Adrenal gland (tissue), 12 donors: ENCODE data around the gene ZNF438. TPM values are rescaled to one million over a fixed set of nuclear protein-coding genes. Genes with fewer than 3 reads are reported as not detected.
"Not testable (repeated sequence)": the region's sequence is repeated elsewhere in the genome, so short reads cannot be mapped to it uniquely, and the experiment has no call there.

Experiments used
- DNase-seq, 7 donors: peaks; one replicate each; pipeline ENCODE4 v3.0.0-alpha.2; 2019 to 2020
- H3K27ac ChIP-seq, 5 donors: fragments of 200-600 bp; sonication (generic) in 4 of 5; 1 replicate in 3 of 5; 2 replicates in 2 of 5; pipeline versions ENCODE4 v1.5.1 to v1.8.0; 2016 to 2020; ENCODE audit warnings: mild to moderate bottlenecking in 1 of 5
- H3K27me3 ChIP-seq: fragments of 200-600 bp; 2 replicates; pipeline ENCODE4 v1.8.0; 2021
- H3K36me3 ChIP-seq, 2 donors: fragments of 200-600 bp; replicated peaks in 1 of 2; 1 replicate in 1 of 2; 2 replicates in 1 of 2; pipeline versions ENCODE4 v1.5.1 to v1.8.0; 2018 to 2022
- H3K4me1 ChIP-seq, 2 donors: fragments of 200-600 bp; replicated peaks in 1 of 2; 1 replicate in 1 of 2; 2 replicates in 1 of 2; pipeline versions ENCODE4 v1.5.1 to v1.8.0; 2018 to 2021
- H3K4me3 ChIP-seq, 4 donors: fragments of 200-600 bp; sonication (generic) in 3 of 4; one replicate each; pipeline ENCODE4 v1.5.1; 2016 to 2018
- H3K9me3 ChIP-seq, 3 donors: fragments of 200-600 bp; sonication (generic) in 1 of 3; replicated peaks in 1 of 3; 1 replicate in 2 of 3; 2 replicates in 1 of 3; pipeline versions ENCODE4 v1.5.1 to v1.8.0; 2016 to 2021
- POLR2A ChIP-seq, 2 donors: fragments of 450-650 bp; IDR thresholded peaks; one replicate each; pipeline ENCODE4 v1.6.1; 2017; ENCODE audit warnings: antibody characterized with exemption in 2 of 2, mild to moderate bottlenecking in 2 of 2, moderate library complexity in 1 of 2
- WGBS, 4 donors: extraction: QIAGEN DNeasy Blood & Tissue Kit in 2 of 4; methylation state at CpG; one replicate each; pipeline versions ENCODE4 v1.1.5 to v1.1.7; 2013 to 2017; 5-methylcytosine and 5-hydroxymethylcytosine counted together
- intact Hi-C, 2 donors: fragments of 100-400 bp; cut with DNase I; formaldehyde crosslinking; loops; one replicate each; pipeline versions ENCODE4 v1.14.1 to v1.15.0; 2022 to 2023
- polyA plus RNA-seq, 3 donors: library from polyadenylated mRNA; stranded (reverse); fragments of 200-250 nt in 2 of 3; fragments of 350-450 nt in 1 of 3; fragmentation: Illumina TruSeq in 1 of 3; extraction: RNeasy Lipid Tissue Mini Kit (QIAGEN cat#74804) in 1 of 3; gene quantifications; one replicate each; pipeline ENCODE4 v1.2.3, GENCODE V29; 2013 to 2014
- total RNA-seq, 9 donors: library from RNA; depleted of rRNA in 4 of 9; stranded (reverse); fragments of >200 nt in 4 of 9; fragments of 120-200 nt in 1 of 9; fragmentation: NEBNext Ultra II Directional in 1 of 9; extraction: Animal tissue kit (Norgen Biotek cat#: 25700) in 1 of 9; gene quantifications; one replicate each; pipeline versions ENCODE4 v1.1.0 to v1.2.4, GENCODE V29; 2013 to 2023
- TF ChIP-seq, protein P1 (sequence below), 6 experiments: fragments of 450-650 bp in 4 of 6; fragments of 200-600 bp in 2 of 6; sonication (generic) in 1 of 6; IDR thresholded peaks; 1 replicate in 5 of 6; 2 replicates in 1 of 6; pipeline versions ENCODE4 v1.5.1 to v1.8.0; 2016 to 2021; ENCODE audit warnings: antibody characterized with exemption in 6 of 6, mild to moderate bottlenecking in 2 of 6, moderate library complexity in 1 of 6
- donor health status: healthy with polysubstance abuse.
- donor health status: Bipolar disorder and iron deficiency.
- donor health status: DM: yes; HTN: yes; CAD: no.
- donor health status: DM: no; HTN: no; CAD: no.
- donor health status: DM: no; HTN: no; CAD: no.
- donor health status: DM: yes; HTN: yes; CAD: no.

ZNF438 gene
- total and polyA plus RNA-seq, 12 donors = 3.4 to 15.5 (median 5.7) TPM

DNA sequence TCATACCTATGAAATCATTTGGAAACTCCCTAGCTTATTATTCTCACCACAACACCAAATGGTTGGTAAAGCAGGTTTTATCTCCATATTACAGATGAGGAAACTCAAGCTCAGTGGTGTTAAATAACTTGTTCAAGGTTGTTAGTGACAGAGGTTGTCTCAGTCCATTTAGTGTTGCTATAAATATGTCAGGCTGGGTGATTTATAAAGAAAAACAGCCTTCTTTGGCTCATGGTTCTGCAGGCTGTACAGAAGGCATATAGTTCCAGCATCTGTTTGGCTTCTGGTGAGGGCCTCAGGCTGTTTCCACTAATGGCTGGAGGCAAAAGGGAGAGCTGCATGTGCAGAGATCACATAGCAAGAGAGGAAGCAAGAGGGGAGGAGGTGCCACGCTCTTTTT is 96.6 kb downstream of the ZNF438 start:
- no peaks in the 10 kb centered on the region for H3K4me1 ChIP-seq
- H3K27me3 ChIP-seq = no peaks in the 10 kb centered on the region
- 75 to 100% (median 95%) methylated on average over 1 of the region's 1 CpG for WGBS, 4 donors
- no peak overlapping the region for H3K4me3 ChIP-seq
- intact Hi-C loops = no loop called here
- H3K27ac ChIP-seq = no peak overlapping the region
- TF ChIP-seq, protein P1, sequence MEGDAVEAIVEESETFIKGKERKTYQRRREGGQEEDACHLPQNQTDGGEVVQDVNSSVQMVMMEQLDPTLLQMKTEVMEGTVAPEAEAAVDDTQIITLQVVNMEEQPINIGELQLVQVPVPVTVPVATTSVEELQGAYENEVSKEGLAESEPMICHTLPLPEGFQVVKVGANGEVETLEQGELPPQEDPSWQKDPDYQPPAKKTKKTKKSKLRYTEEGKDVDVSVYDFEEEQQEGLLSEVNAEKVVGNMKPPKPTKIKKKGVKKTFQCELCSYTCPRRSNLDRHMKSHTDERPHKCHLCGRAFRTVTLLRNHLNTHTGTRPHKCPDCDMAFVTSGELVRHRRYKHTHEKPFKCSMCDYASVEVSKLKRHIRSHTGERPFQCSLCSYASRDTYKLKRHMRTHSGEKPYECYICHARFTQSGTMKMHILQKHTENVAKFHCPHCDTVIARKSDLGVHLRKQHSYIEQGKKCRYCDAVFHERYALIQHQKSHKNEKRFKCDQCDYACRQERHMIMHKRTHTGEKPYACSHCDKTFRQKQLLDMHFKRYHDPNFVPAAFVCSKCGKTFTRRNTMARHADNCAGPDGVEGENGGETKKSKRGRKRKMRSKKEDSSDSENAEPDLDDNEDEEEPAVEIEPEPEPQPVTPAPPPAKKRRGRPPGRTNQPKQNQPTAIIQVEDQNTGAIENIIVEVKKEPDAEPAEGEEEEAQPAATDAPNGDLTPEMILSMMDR (IDR thresholded peaks at IDR 0.05) = no peak
- TF ChIP-seq POLR2A (IDR thresholded peaks at IDR 0.05) = no peak
- no peaks in the 10 kb centered on the region for H3K36me3 ChIP-seq
- DNase-seq = no peak
- no peaks in the 10 kb centered on the region for H3K9me3 ChIP-seq

DNA sequence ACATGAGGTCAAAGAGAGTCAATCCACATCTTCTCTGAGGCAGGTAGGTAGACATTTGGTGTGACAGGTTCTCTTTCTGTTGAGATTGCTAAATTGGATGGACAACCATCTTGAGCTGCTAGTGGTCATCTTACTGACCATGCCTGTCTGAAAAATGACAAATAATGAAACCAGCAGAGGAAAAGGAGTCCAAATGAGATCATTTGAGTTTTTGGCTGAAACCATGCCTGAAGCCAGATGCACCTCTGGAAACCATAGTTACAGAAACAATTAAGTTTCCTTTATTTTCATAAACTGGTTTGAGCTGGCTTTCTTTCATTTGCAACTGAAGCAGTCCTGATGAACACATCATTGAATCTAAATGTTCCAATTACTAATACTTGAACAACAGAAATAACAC is 100.6 kb downstream of the ZNF438 start:
- H3K9me3 ChIP-seq = no peaks in the 10 kb centered on the region
- H3K4me3 ChIP-seq = no peak overlapping the region
- H3K27ac ChIP-seq = no peak overlapping the region
- DNase-seq = no peak
- intact Hi-C loops = no loop called here
- H3K27me3 ChIP-seq = no peaks in the 10 kb centered on the region
- no peaks in the 10 kb centered on the region for H3K4me1 ChIP-seq
- no peak for TF ChIP-seq POLR2A (IDR thresholded peaks at IDR 0.05)
- TF ChIP-seq, protein P1 (IDR thresholded peaks at IDR 0.05) = no peak
- H3K36me3 ChIP-seq = no peaks in the 10 kb centered on the region

DNA sequence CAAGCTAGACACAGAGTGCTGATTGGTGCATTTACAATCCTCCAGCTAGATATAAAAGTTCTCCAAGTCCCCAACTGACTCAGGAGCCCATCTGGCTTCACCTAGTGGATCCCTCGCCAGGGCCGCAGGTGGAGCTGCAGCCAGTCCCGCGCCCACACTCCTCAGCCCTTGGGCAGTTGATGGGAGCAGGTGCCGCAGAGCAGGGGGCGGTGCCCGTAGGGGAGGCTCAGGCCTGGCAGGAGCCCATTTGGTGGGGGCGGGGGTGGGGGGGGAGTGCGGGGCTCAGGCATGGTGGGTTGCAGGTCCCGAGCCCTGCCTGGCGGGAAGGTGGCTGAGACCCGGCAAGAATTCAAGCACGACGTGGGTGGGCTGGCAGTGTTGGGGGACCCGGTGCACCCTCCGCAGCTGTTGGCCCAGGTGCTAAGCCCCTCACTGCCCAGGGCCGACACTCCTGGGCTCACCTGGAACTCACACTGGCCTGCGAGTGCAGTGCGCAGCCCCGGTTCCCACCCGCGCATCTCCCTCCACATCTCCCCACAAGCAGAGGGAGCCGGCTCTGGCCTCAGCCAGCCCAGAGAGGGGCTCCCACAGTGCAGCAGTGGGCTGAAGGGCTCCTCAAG is 101.7 kb downstream of the ZNF438 start:
- Histone ChIP-seq H3K4me3 (no peak overlapping the region), H3K27ac (no peak overlapping the region), H3K27me3 (no peaks in the 10 kb centered on the region), H3K4me1 (no peaks in the 10 kb centered on the region), H3K9me3 (no peaks in the 10 kb centered on the region), H3K36me3 (no peaks in the 10 kb centered on the region)
- DNase-seq = no peak
- no peak for TF ChIP-seq POLR2A (IDR thresholded peaks at IDR 0.05)
- TF ChIP-seq, protein P1 (IDR thresholded peaks at IDR 0.05) = no peak
- 91 to 100% (median 97%) methylated on average over 9 to 23 of the region's 23 CpGs for WGBS, 4 donors
- intact Hi-C loops = no loop called here

DNA sequence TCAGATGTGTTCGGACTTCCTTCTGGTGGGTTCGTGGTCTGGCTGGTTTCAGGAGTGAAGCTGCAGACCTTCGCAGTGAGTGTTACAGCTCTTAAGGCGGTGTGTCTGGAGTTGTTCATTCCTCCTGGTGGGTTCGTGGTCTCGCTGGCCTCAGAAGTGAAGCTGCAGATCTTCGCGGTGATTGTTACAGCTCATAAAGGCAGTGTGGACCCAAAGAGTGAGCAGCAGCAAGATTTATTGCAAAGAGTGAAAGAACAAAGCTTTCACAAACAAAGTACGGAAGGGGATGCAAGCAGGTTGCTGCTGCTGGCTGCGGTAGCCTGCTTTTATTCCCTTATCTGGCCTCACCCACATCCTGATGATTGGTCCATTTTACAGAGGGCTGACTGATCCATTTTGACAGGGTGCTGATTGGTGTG is 102.3 kb downstream of the ZNF438 start:
- H3K36me3 ChIP-seq, intact Hi-C loops: not testable (repeated sequence)

DNA sequence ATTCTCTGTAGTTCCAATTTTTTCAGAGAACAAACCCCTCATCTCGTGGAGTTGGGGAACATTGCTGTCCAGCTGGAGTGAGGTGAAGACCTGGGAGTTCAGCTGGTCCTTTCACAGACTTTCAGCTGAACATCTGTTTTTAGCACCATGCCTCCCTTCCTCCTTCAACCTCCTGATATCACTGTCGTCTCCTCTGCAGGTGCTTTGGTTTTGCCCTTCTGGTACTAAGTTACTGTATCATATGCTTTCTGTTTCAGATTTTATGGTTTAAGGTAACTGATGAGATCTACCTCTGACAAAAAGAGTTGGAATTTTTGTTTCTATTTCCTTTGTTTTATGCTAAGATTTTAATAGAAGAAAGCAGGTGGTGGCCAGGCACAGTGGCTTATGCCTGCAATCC is 102.9 kb downstream of the ZNF438 start:
- no peak for TF ChIP-seq POLR2A (IDR thresholded peaks at IDR 0.05)
- TF ChIP-seq, protein P1 (IDR thresholded peaks at IDR 0.05) = no peak
- H3K36me3 ChIP-seq = no peaks in the 10 kb centered on the region

More for the DNA sequence above, 102.3 kb downstream of the ZNF438 start:
- DNase-seq, H3K27ac ChIP-seq, H3K4me1 ChIP-seq, H3K27me3 ChIP-seq, H3K4me3 ChIP-seq, H3K9me3 ChIP-seq: not testable (repeated sequence)
- 82 to 90% (median 84%) methylated on average over 10 of the region's 10 CpGs for WGBS, 4 donors

More for the DNA sequence above, 102.9 kb downstream of the ZNF438 start:
- no peaks in the 10 kb centered on the region for H3K9me3 ChIP-seq
- H3K4me3 ChIP-seq = no peak overlapping the region
- WGBS, 4 donors = 75 to 89% (median 85%) methylated on average over 2 of the region's 2 CpGs
- no peak overlapping the region for H3K27ac ChIP-seq
- no peaks in the 10 kb centered on the region for H3K4me1 ChIP-seq
- intact Hi-C loops = no loop called here
- DNase-seq = no peak
- no peaks in the 10 kb centered on the region for H3K27me3 ChIP-seq
